Measurements from ENCODE around the gene CDC42BPA.
A peak's percentile ranks its signal among the peaks of the same experiment; 100 is the strongest.

CDC42BPA gene

GRCh38 chr1:226940029-226940805 is 378.1 kb downstream of the CDC42BPA start, which contains the start of gene COQ8A:
Gene COQ8A, plus strand, starts transcription at chr1:226940294. Its CDS starts 21,092 bp downstream, at chr1:226961386.
- peak; percentile 99 for DNase-seq
